ENCODE results near the gene ACO2. TPM values are rescaled to one million over a fixed set of nuclear protein-coding genes. Genes with fewer than 3 reads are reported as not detected.
"Not testable (repeated sequence)": the region's sequence is repeated elsewhere in the genome, so short reads cannot be mapped to it uniquely, and the experiment has no call there.

Gene ACO2
- total RNA-seq, 1 experiment from 2014 or later, result 43.7 TPM

DNA sequence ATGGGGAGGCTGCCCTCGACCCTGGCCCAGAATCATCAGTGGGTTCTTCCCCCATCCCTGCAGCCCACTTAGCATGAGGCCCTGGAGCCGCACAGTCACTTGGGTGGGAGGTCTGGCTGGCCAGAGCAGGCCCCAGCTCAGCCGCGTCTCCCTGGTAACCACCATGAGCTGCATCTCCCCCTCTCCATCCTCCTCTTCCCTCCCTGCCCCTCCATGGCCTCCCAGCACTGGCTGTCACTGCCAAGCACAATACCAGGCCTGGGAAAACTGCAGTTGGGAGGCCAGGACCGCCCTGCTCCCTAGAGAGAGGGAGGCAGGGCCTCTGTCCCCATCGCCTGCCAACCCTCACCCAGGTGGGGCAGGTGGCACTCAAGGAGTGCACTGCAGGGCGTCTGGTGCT lies 99.9 kb downstream of the ACO2 start:
- no peak for DNase-seq (ENCODE audit: low read depth)

DNA sequence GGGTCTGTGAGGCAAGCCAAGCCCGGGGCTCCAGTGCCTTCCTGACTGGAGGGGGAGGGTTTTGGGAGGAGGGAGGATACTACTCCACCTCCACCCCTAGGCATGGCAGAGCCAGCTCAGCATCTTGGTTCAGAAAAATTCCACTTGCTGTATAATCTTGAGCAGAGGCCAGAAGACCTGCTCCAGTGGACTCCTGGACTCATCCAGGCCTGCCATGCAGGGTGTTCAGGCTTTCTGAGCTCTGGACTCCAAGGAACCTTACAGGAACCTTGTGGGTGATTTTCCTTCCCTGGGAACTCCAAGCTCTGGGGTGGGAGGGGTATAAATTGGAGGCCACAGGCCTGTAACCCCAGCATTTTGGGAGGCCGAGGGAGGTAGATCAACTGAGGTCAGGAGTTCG lies 101.3 kb downstream of the ACO2 start:
- DNase-seq (ENCODE audit: low read depth), result peak; percentile 10

DNA sequence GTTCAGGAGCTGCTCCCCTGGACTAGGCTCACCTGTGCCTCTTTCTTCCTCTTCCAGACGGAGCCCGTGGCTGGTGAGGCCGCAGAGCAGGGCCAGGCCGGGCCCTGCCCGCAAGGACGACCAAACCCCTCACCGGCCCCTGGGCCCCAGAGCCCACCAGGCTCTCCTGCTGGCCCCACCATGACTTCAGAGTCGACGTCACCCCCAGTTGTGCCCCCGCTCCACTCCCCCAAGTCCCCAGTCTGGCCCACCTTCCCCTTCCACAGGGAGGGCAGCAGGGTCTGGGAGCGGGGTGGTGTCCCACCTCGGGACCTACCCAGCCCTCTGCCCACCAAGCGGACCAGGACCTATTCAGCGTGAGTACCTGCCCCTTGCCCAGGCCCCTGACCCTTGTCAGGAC lies 102.9 kb downstream of the ACO2 start:
- no peak for DNase-seq (ENCODE audit: low read depth)

DNA sequence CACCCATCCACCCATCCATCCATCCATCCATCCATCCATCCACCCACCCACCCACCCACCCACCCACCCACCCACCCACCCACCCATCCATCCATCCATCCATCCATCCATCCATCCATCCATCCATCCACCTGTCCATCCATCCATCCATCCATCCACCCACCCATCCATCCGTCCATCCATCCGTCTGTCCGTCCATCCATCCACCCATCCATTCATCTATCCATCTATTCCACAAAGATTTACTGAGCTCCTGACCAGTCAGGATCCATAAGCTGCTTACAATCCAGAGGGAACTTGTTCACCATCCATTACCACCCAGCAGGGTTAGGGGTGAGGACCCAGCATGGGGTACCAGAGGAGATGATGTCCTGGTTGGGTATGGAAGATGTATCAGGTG lies 103.4 kb downstream of the ACO2 start:
- DNase-seq (ENCODE audit: low read depth), result not testable (repeated sequence)

DNA sequence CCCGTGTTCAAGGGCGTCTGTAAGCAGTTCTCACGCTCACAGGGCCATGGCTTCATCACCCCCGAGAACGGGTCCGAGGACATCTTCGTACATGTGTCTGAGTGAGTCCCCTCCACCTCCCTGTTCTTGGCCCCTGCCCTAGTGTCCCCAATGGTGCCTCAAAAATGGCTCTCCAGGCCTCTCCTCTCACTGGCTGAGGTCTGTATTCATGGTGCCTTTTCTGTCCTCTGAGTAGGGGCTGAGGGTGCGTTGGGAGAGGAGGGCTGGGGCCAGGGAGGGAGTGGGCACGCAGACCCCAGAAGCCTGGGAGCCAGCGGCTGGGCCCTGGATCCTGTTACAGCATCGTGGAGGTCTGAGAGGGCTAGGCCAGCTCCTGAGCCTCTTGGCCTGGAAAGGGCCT lies 104.8 kb downstream of the ACO2 start:
- no peak for DNase-seq (ENCODE audit: low read depth)

DNA sequence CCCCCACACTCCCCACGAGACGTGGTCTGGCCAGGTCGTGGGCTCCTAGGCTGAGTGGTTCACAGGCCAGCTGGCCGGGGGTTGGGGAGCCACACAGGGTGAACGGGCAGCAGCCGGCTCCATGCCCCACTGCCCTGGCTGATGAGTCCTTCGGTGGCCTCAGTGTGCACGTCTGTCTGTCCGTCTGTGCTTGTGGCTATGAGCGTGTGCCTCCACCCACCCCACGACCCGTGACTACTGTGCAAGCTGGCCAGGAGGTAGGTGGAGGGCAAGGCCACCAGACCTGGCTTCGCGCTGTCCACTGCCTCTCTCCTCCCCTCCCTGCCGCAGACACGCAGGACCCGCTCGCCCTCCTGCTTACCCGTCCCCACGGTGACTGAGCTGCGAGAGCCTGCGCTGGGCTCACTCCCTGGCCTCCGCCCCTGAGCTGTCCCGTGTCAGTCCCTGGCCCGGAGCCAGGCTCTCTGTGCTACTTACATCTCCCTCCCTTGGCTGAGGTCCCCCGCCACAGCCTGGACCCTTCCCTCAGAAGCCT lies 106.0 kb downstream of the ACO2 start:
- no peak for DNase-seq (ENCODE audit: low read depth)

DNA sequence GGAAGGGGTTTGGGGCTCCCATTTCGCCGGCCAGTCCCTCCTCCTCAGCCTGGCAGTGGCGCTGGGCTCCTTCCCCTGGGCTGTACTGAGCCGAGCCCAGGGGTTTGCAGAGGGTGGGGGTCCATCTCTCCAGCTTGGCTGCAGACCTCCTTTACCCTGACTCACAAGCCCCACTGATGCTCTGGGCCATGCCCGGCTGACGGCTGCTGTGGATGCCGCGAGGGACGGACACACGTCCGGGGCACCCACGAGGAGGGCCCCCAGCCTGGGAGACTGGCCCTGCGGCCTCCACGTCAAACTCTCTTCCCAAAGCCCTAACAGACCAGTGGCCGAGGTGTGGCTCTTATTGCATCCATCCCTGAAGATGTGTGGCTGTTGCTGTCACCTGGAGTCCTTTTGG lies 106.6 kb downstream of the ACO2 start:
- DNase-seq (ENCODE audit: low read depth), result no peak

DNA sequence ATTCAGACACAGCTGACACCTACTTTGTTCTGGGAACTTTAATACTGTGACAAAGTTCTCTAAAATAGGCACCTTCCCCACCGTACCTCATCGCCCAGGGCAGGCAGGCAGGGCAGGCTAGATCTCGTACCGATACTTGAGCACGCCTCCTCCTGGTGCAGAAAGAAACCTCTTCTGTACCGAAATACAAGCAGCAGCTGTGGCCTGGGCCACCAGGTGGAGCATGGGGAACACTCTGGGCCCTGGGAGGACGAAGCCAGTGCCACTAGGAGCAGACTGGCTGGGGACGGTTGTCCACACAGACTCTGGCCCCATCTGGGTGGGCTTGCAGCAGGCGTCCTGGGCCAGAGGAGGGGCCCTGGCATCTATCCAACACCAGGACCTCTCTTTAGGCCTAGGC lies 108.0 kb downstream of the ACO2 start:
- peak; percentile 45 for DNase-seq (ENCODE audit: low read depth)

DNA sequence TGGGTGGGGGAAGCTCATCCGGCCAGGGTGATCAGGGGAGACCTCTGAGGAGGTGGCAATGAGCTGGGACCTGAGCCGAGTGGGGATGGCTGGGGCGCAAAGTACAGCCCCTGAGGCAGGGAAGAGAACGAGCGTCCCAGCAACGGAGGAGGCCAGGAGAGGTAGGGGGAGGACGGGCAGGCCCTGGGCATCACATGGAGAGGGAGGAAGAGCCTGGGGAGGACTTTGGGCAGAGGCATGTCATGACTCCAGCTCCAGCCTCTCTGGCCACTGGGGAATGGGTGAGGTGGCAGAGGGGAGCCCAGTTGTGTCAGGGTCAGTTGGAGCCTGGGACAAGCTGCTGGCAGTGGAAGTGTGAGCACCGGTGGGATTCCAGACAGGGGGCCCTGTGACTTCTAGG lies 109.2 kb downstream of the ACO2 start:
- no peak for DNase-seq (ENCODE audit: low read depth)

Other genes with a start within 250 kb of the ACO2 start
- gene CHADL, start 228.2 kb upstream of the ACO2 start, total RNA-seq (2014; rRNA removed; shearing (Covaris generic)), result not detected in 2 replicates
- 60.4 and 97.9 TPM in 2 replicates for gene RANGAP1, start 182.9 kb upstream of the ACO2 start, total RNA-seq (2014; rRNA removed; shearing (Covaris generic))
- 19.2 and 36.5 TPM in 2 replicates for gene ZC3H7B, start 167.6 kb upstream of the ACO2 start, total RNA-seq (2014; rRNA removed; shearing (Covaris generic))
- gene TEF, start 87.2 kb upstream of the ACO2 start, total RNA-seq (2014; rRNA removed; shearing (Covaris generic)), result 7.6 and 12.0 TPM in 2 replicates
- gene TOB2, start 22.3 kb upstream of the ACO2 start, total RNA-seq (2014; rRNA removed; shearing (Covaris generic)), result 10.1 and 19.0 TPM in 2 replicates
- gene PHF5A, start 425 bp upstream of the ACO2 start, total RNA-seq (2014; rRNA removed; shearing (Covaris generic)), result 42.8 and 69.0 TPM in 2 replicates
- gene POLR3H, start 75.4 kb downstream of the ACO2 start, total RNA-seq (2014; rRNA removed; shearing (Covaris generic)), result 21.5 and 22.5 TPM in 2 replicates
- 0.25 TPM in 1 of 2 replicates, not detected in the other for gene CSDC2, start 91.9 kb downstream of the ACO2 start, total RNA-seq (2014; rRNA removed; shearing (Covaris generic))
- 13.4 and 15.8 TPM in 2 replicates for gene PMM1, start 120.7 kb downstream of the ACO2 start, total RNA-seq (2014; rRNA removed; shearing (Covaris generic))
- 20.0 and 26.0 TPM in 2 replicates for gene DESI1, start 151.9 kb downstream of the ACO2 start, total RNA-seq (2014; rRNA removed; shearing (Covaris generic))
- 392 and 397 TPM in 2 replicates for gene XRCC6, start 152.2 kb downstream of the ACO2 start, total RNA-seq (2014; rRNA removed; shearing (Covaris generic))
- 77.7 and 96.3 TPM in 2 replicates for gene SNU13, start 219.8 kb downstream of the ACO2 start, total RNA-seq (2014; rRNA removed; shearing (Covaris generic))
- gene MEI1, start 230.4 kb downstream of the ACO2 start, total RNA-seq (2014; rRNA removed; shearing (Covaris generic)), result 0.30 TPM in 1 of 2 replicates, not detected in the other

Data from M059J (cell line).